Ramos (cell line): ENCODE data around the gene DNAH8.

Experiments used
- in situ Hi-C: fragments of 300-500 bp; cut with MboI; formaldehyde crosslinking; loops from one replicate; pipeline ENCODE4 v1.14.3; 2022; ENCODE audit warnings: low sequenced_read_pairs; ENCODE audit not compliant: unreplicated experiment

DNAH8 gene

GRCh38 chr6:38827024-38827423 lies 111.9 kb downstream of the DNAH8 start:
- in situ Hi-C loops = no loop called here

GRCh38 chr6:38831865-38832264 lies 116.8 kb downstream of the DNAH8 start:
- in situ Hi-C loops = no loop called here

- in situ Hi-C loops = no loop called here
Observed at GRCh38 chr6:38833320-38833719, 118.2 kb downstream of the DNAH8 start.

- in situ Hi-C loops = no loop called here
Observed at GRCh38 chr6:38836585-38836984, 121.5 kb downstream of the DNAH8 start.

- in situ Hi-C loops = no loop called here
Observed at GRCh38 chr6:38837101-38837500, 122.0 kb downstream of the DNAH8 start.

- in situ Hi-C loops = no loop called here
Observed at GRCh38 chr6:38843798-38844197, 128.7 kb downstream of the DNAH8 start.

GRCh38 chr6:38845931-38846330 lies 130.8 kb downstream of the DNAH8 start:
- in situ Hi-C loops = no loop called here

- in situ Hi-C loops = no loop called here
Observed at GRCh38 chr6:38846361-38846760, 131.2 kb downstream of the DNAH8 start.

GRCh38 chr6:38846844-38847243 lies 131.7 kb downstream of the DNAH8 start:
- in situ Hi-C loops = no loop called here

- in situ Hi-C loops = no loop called here
Observed at GRCh38 chr6:38847497-38847896, 132.4 kb downstream of the DNAH8 start.

GRCh38 chr6:38848760-38849159 lies 133.6 kb downstream of the DNAH8 start:
- in situ Hi-C loops = no loop called here

GRCh38 chr6:38852215-38852614 lies 137.1 kb downstream of the DNAH8 start:
- in situ Hi-C loops = no loop called here

- in situ Hi-C loops = no loop called here
Observed at GRCh38 chr6:38853236-38853635, 138.1 kb downstream of the DNAH8 start.

- in situ Hi-C loops = no loop called here
Observed at GRCh38 chr6:38856492-38856891, 141.4 kb downstream of the DNAH8 start.

GRCh38 chr6:38857815-38858214 lies 142.7 kb downstream of the DNAH8 start:
- in situ Hi-C loops = no loop called here

GRCh38 chr6:38860041-38860440 lies 144.9 kb downstream of the DNAH8 start:
- in situ Hi-C loops = no loop called here

GRCh38 chr6:38861926-38862401 lies 146.9 kb downstream of the DNAH8 start:
- in situ Hi-C loops = no loop called here

- in situ Hi-C loops = no loop called here
Observed at GRCh38 chr6:38865521-38866174, 150.5 kb downstream of the DNAH8 start.

- in situ Hi-C loops = no loop called here
Observed at GRCh38 chr6:38867726-38868125, 152.6 kb downstream of the DNAH8 start.

- in situ Hi-C loops = loop anchor here (10.0 kb wide), 1 partner anchor 433 kb away; no protein-coding TSS in a partner anchor
Observed at GRCh38 chr6:38871741-38872568, 156.8 kb downstream of the DNAH8 start.

- in situ Hi-C loops = loop anchor here (10.0 kb wide), 1 partner anchor 432 kb away; no protein-coding TSS in a partner anchor
Observed at GRCh38 chr6:38873001-38873400, 157.9 kb downstream of the DNAH8 start.
